C1 segment of cervical spinal cord (tissue), 14 donors: ENCODE results near the gene PQBP1.
"Not testable (repeated sequence)": the region's sequence is repeated elsewhere in the genome, so short reads cannot be mapped to it uniquely, and the experiment has no call there.

Experiments
- DNase-seq, 14 donors: peaks; one replicate each; lab custom pipeline; 2025; lab: John Stamatoyannopoulos, UW

PQBP1 gene

GRCh38 chrX:48897625-48898306 is at the start of gene PQBP1, which contains the start of gene TIMM17B:
TSS of gene PQBP1 (plus strand) at chrX:48897930. CDS start at chrX:48898510, 580 bp downstream.
TSS of gene TIMM17B (minus strand) at chrX:48897768. CDS start at chrX:48897749, 19 bp downstream.
- DNase-seq = peak in 13 of 14 donors; percentile 54 to 94 (median 88)

DNA sequence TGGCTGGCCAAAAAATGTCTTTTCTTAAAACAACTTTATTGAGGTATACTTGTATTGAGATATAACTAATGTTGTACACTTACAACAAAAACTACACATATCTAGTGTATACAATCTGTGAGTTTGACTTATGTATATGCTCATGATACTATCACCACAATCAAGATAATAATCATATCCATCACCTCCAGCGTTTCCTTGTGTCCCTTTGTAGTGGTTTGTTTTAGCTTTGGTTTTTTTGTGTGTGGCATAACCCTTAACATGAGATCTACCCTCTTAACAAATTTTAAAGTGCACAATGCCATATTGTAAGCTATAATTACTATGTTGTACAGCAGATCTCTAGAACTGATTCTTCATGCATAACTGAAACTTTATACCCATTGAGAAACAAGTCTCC is 48.9 kb upstream of the PQBP1 start:
- no peak for DNase-seq

- no peak for DNase-seq
These were observed 44.9 kb upstream of the PQBP1 start for GRCh38 chrX:48852857-48853256.

DNA sequence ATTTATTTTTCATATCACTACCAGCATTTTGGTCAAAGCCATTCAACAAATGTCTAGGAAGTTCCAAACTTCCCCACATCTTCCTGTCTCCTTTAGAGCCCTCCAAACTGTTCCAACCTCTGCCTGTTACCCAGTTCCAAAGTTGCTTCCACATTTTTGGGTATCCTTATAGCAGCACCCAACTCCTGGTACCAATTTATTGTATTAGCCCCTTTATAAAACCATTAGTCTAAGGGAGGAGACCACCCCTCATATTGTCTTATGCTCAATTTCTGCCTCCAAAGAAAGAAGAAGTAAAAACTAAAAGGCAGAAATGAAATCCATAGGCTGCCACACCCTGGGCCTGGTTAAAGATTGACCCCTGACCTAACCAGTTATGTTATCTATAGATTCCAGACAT is 44.2 kb upstream of the PQBP1 start:
- DNase-seq = not testable (repeated sequence)

DNA sequence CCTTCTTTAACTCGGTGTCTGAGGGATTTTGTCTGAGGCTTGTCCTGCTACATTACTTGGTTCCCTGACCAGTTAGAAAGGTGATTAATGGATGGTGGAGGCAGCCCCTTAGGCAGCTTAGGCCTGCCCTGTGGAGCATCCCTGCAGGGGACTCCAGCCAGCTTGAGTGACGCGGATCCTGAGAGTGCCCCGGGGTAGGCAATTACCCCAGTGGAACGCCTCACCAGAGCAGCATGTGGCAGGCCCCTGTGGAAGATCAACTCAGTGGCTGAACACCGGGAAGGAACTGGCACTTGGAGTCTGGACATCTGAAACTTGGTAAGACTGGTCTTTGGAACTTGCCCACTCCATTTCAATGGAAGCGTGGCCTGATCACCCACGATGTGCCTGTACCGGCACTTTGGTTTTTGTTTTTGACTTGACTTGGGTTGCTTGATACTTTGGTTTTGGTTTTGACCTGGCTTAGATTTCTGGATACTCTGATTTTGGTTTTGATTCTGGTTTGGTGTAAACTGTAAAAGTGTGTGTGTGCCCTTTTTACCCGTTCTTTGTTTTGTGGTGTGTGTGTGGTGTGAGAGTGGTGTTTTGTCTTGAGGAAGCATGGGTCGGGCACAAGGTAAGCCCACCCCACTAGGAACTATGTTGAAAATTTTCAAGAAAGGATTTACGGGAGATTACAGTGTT is 43.5 kb upstream of the PQBP1 start:
- DNase-seq = not testable (repeated sequence)

DNA sequence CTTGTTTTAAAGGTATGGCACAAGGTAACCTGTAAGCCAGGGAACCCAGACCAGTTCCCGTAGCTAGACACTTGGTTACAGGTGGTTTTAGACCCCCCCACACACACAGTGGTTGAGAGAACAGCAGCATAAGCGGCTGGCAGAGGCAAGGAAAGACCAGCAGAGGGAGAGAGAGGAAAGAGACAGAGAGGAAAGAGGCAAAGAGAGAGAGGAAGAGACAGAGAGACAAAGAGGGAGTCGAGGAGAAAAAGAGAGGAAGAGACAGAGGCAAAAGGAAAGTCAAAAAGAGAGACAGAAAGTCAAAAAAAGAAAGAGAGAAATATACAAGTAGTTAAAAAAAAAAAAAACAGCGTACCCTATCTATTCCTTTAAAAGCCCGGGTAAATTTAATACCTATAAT is 42.8 kb upstream of the PQBP1 start:
- DNase-seq = no peak

GRCh38 chrX:48864210-48864609 is 33.5 kb upstream of the PQBP1 start:
- DNase-seq = no peak

DNA sequence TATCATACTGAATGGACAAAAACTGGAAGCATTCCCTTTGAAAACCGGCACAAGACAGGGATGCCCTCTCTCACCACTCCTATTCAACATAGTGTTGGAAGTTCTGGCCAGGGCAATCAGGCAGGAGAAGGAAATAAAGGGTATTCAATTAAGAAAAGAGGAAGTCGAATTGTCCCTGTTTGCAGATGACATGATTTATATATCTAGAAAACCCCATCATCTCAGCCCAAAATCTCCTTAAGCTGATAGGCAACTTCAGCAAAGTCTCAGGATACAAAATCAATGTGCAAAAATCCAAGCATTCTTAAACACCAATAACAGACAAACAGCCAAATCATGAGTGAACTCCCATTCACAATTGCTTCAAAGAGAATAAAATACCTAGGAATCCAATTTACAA is 25.7 kb upstream of the PQBP1 start:
- not testable (repeated sequence) for DNase-seq

DNA sequence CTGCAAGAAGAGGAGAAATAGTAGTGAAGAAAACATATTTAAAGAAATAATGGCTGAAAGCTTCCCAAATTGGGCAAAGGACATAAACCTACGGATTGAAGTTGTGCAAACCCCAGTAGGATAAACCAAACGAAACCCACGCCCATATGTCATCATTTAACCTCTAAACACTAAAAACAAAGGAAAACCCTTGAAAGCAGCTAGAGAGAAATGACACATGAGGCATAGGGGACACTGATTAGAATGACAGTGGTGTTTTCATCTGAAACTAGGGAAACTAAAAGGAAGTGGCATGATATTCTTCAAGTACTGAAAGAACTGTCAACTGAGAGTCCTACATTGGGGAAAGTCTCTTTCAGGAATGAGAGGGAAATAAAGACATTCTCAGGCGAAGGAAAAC is 20.8 kb upstream of the PQBP1 start:
- not testable (repeated sequence) for DNase-seq

GRCh38 chrX:48883729-48884128 is 14.0 kb upstream of the PQBP1 start:
- no peak for DNase-seq

DNA sequence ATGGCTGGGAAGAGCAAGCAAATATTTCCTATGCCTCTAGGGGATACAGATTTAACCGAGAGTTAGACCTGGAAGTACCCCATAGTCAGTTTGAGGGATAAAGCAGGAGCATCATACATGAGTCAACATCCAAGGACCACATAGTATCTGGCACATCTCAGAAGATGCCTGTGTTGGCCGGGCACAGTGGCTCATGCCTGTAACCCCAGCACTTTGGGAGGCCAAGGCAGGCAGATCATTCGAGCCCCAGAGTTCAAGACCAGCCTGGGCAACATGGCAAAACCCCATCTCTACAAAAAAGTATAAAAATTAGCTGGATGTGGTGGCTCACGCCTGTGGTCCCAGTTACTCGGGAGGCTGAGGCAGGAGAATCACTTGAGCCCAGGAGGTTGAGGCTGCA is 11.1 kb upstream of the PQBP1 start:
- not testable (repeated sequence) for DNase-seq

DNA sequence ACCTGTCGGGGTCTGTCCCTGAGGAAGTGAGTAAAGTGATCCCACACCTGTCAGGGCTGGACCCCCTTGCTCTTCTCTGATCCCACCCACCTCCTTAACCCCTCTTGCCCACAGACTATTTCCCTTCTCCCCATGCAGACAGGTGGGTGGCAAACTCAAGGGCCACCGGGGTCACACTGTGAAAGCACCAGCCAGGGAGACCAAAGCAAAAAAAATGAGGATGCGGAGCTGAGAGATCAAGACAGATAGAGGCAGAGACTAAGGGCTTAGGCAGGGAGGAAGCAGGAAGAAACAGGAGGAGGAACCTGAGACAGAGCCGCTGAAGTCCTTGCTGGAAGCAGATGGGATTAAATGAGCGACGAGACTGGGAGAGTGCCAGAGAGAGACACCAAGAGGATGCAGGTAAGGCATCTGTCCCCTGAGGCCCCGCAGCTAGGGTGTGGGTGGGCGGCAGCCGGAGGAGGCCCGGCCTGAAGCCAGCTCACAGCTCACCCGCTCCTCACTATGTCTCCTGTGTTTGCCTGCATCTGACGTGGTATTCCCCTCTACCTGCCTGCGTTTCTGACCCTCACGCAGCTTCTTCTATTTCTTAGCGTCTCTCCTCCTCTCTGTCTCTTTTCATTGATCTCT is 7.3 kb upstream of the PQBP1 start:
- DNase-seq = peak in 2 of 14 donors; percentile 2 to 22

DNA sequence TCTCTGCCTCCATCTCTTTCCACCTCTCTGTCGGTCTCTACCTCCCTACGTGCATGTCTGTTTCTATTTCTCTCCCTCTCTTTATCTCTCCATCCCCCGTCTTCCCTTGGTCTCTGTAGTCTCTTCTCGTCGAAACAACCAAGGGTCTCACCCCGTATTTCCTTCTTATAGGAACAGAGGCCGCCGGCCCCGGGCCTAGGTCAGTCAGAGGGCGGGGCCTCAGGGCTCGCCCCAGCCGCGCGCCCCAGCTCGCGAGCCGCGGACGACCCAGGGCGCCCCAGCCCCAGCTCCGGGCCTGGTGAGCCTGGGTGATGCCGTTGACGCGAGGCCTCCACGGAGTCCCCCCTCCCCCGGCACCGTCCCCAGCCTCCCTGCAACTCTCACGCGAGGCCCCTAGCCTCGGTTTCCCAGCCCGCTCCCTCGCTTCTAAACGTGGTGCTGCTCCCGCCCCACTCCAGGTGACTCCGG is 6.8 kb upstream of the PQBP1 start:
- DNase-seq = peak in 2 of 14 donors; percentile 23 to 60

- DNase-seq = peak in 13 of 14 donors; percentile 34 to 85 (median 79)
These were observed 6.1 kb upstream of the PQBP1 start for GRCh38 chrX:48891402-48892288.

DNA sequence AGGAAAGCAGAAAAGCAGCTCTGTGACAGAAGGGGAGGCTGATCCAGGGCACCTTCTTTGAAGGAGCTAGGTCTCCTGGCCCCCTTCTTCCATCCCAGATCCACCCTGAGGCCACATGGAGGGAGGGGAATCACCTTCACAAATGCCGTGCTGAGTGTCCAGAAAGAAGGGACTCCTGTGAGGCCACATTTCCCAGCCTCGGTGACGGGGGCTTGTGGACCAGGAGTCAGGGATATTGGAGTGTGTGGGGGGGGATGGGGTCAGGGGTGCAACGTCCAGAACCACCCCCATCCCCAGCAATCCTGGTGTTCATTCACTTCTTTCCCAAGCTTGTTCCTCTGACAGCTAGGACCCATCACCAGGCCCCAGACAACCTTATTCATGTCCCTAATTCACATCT is 4.8 kb upstream of the PQBP1 start:
- no peak for DNase-seq

- DNase-seq = no peak
These were observed 4.0 kb upstream of the PQBP1 start for GRCh38 chrX:48893556-48894348.

DNA sequence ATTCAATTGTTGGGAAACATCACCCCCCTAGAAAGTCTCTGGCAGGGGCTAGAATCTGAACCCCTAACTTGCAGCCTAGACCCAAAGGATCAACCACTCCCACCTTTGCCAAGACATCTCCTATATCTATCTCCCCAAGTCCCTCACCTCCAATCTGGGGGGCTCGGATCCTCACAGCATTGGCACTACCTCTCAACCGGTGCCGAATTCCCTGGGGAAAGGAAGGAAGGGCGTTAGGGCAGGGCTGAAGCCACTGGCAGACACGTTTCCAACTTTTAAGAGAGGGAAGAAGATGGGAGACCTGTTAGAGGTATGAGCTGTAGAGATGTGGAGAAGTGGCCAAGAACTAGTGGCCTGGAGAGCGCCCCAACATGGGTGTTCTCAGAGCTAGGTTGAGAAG is 2.8 kb upstream of the PQBP1 start:
- no peak for DNase-seq

DNA sequence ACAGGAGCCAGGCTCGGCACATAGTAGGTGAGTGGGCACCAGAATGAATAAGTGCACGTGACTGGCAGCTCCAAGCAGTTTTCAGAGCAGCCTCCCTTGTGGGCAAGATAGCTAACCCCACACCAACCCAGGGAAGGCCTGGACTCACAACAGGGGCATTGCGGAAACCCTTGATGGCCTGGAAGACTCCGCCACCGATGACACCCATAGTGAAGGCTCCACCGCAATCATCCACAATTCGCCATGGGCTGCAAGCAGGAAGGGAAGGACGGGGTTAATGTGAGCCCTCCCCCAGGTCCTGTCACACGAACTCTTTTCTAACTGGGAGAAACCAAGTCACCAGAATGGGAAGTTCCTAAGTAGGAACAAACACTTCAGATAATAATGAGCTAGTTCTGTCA is 1.1 kb upstream of the PQBP1 start:
- DNase-seq = peak in 2 of 14 donors; percentile 8 to 45

DNA sequence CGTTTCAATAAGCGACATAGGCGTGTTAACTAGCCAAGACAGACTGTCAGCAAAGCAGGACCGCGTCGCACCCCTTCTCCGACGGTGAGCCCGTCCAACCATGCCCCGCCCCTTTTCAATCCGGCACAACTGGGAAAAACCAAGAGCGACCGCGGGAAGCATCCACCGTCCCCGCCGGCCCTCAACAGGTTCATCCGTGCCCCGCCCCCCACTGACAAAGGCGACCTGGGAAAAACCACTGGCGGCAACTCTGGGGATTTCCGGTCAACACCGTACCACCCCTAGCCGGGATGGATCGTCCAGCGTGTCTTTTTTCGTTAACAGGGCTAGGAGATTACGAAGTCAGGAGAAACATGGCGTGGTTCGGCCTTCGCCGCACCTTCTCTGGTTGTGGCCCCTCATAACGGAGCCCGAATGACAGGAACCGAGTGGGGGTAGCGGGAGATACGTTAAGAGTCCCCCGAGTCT is 539 bp upstream of the PQBP1 start:
- DNase-seq = peak in 12 of 14 donors; percentile 28 to 74 (median 53)

GRCh38 chrX:48899078-48899410 is 1.3 kb downstream of the PQBP1 start:
- DNase-seq = no peak

DNA sequence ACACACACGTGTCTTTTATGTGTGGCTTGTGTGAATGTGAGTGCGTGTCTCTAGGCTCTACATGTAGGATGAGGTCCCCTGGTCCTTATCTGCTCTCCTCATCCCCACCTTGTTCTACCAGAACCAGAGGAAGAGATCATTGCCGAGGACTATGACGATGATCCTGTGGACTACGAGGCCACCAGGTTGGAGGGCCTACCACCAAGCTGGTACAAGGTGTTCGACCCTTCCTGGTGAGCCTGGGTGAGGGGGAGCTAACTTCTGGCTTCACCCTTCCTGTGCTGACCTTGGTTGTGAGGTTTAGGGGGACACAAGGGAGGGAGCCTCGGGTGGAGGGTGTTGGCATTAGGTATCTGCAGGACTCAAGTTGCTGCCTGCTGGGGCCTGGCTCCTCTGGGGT is 3.3 kb downstream of the PQBP1 start:
- DNase-seq = no peak
